Measurements from ENCODE around the gene MZB1.

GRCh38 chr5:139422307-139422893 lies 32.7 kb upstream of the MZB1 start:
- peak; percentile 73 to 90 (median 81) for TF ChIP-seq CTCF (IDR thresholded peaks at IDR 0.05 in 8 of 11, conservative IDR thresholded peaks at IDR 0.05 in 3 of 11)
- no peak for TF ChIP-seq POLR2A (IDR thresholded peaks at IDR 0.05)
- TF ChIP-seq POLR2AphosphoS5 (IDR thresholded peaks at IDR 0.05), result no peak
